Measurements from ENCODE around the gene CAV1.

The CAV1 gene

DNA sequence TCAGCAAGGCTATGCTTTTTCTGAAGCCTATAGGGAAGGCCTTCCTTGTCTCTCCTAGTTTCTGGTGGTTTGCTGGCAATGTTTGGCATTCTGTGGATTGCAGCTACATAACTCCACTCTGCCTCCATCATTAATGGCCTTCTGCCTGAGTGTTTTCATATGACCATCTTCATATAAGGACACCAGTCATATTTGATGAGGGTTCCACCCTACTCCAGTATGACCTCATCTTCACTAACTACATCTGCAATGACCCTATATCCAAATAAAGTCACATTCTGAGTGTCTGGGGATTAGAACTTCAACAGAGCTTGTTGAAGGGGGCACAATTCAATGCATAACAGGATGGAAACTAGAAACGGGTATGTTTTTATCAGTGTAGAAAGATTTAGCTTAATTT is 22.1 kb downstream of the CAV1 start:
- DNase-seq (ENCODE audit: extremely low spot score) = no peak
- ChIA-PET CTCF (interaction anchor here (1.3 kb wide), 1 partner anchor 20 kb away, joined by 6 read pairs; no protein-coding TSS in a partner anchor), POLR2A (interaction anchor here (0.9 to 1.3 kb wide), 2 partner anchors 19 to 21 kb away, joined by 3 to 5 read pairs; no protein-coding TSS in a partner anchor)
- TF ChIP-seq ELF4 (IDR thresholded peaks at IDR 0.05) (no peak), ZNF384 (IDR thresholded peaks at IDR 0.05) (no peak), SP1 (IDR thresholded peaks at IDR 0.05) (no peak), ARNT (IDR thresholded peaks at IDR 0.05) (no peak)

DNA sequence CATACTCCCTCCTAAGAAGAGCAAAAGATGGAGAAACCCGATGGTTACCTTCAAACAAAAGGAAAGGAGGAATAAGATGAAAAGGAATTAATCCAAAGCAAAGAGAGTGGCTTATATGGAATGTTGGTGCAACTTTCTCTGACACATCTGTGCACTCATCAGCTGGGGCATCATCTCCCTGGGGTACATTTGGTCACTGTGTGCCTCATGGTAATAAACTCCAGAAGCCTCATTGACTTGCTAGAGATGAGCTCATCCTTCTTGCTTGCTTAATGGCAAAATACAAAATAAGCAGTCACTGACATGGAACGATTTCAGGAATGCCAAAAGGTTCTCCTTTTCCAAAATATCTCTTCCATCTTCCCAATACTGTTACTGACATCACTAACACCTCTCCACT is 22.5 kb downstream of the CAV1 start:
- no peak for DNase-seq (ENCODE audit: extremely low spot score)
- ChIA-PET CTCF (interaction anchor here (0.6 to 1.3 kb wide), 2 partner anchors 21 to 337 kb away, joined by 5 to 6 read pairs; no protein-coding TSS in a partner anchor), POLR2A (interaction anchor here (0.9 to 1.3 kb wide), 2 partner anchors 18 to 22 kb away, joined by 3 to 5 read pairs; no protein-coding TSS in a partner anchor)
- TF ChIP-seq ZNF384 (IDR thresholded peaks at IDR 0.05) (no peak), BHLHE40 (IDR thresholded peaks at IDR 0.05; ENCODE audit: borderline replicate concordance) (no peak), NFRKB (IDR thresholded peaks at IDR 0.05) (no peak), LEF1 (IDR thresholded peaks at IDR 0.05; ENCODE audit: borderline replicate concordance) (no peak), CTBP1 (IDR thresholded peaks at IDR 0.05; ENCODE audit: borderline replicate concordance) (no peak), ARNT (IDR thresholded peaks at IDR 0.05) (no peak)
- TF ChIP-seq, protein P1, sequence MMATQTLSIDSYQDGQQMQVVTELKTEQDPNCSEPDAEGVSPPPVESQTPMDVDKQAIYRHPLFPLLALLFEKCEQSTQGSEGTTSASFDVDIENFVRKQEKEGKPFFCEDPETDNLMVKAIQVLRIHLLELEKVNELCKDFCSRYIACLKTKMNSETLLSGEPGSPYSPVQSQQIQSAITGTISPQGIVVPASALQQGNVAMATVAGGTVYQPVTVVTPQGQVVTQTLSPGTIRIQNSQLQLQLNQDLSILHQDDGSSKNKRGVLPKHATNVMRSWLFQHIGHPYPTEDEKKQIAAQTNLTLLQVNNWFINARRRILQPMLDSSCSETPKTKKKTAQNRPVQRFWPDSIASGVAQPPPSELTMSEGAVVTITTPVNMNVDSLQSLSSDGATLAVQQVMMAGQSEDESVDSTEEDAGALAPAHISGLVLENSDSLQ (IDR thresholded peaks at IDR 0.05) = no peak

DNA sequence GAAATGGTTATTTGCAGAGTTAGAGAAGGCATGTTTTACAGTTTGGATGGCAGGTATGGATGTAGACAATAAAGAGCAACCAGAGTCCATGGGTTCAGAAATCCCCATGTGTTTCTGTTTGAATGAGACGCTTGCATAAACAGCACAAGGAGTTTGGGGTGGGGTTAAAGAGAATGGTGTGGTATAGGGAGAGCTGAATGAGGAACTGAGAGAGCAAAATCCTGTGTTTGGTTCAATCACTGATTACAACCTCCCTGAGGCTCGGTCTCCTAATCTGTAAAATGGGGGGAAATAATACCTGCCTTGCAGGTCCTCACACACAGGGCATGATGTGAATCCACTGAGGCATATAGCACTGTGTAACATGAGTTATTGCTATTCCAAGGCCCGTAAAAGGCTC is 23.7 kb downstream of the CAV1 start:
- TF ChIP-seq CTBP1 (IDR thresholded peaks at IDR 0.05; ENCODE audit: borderline replicate concordance) = no peak
- POLR2A ChIA-PET = no interaction called here
- DNase-seq (ENCODE audit: extremely low spot score) = no peak
- CTCF ChIA-PET = no interaction called here

GRCh38 chr7:116549370-116549769 is 24.5 kb downstream of the CAV1 start:
- ChIA-PET POLR2A (no interaction called here), CTCF (no interaction called here)
- no peak for DNase-seq (ENCODE audit: extremely low spot score)
- TF ChIP-seq ARNT (IDR thresholded peaks at IDR 0.05) (no peak), HDGF (IDR thresholded peaks at IDR 0.05; ENCODE audit: borderline replicate concordance) (no peak), ZNF384 (IDR thresholded peaks at IDR 0.05) (no peak), TARDBP (IDR thresholded peaks at IDR 0.05) (no peak), FOXK2 (IDR thresholded peaks at IDR 0.05) (no peak), BHLHE40 (IDR thresholded peaks at IDR 0.05; ENCODE audit: borderline replicate concordance) (no peak), L3MBTL2 (conservative IDR thresholded peaks at IDR 0.05) (no peak), ELF4 (IDR thresholded peaks at IDR 0.05) (no peak), CTBP1 (IDR thresholded peaks at IDR 0.05; ENCODE audit: borderline replicate concordance) (no peak), NFRKB (IDR thresholded peaks at IDR 0.05) (no peak), SUZ12 (IDR thresholded peaks at IDR 0.05) (no peak), FOXM1 (IDR thresholded peaks at IDR 0.05; ENCODE audit: borderline replicate concordance) (no peak), LEF1 (IDR thresholded peaks at IDR 0.05; ENCODE audit: borderline replicate concordance) (no peak), SP1 (IDR thresholded peaks at IDR 0.05) (no peak), FOXA1 (IDR thresholded peaks at IDR 0.05) (no peak)
- TF ChIP-seq, protein P1 (IDR thresholded peaks at IDR 0.05) = no peak

GRCh38 chr7:116551692-116552091 is 26.9 kb downstream of the CAV1 start:
- CTCF ChIA-PET = interaction anchor here (1.3 kb wide), 1 partner anchor 9 kb away, joined by 4 read pairs; no protein-coding TSS in a partner anchor
- TF ChIP-seq LEF1 (IDR thresholded peaks at IDR 0.05; ENCODE audit: borderline replicate concordance) = no peak
- TF ChIP-seq BHLHE40 (IDR thresholded peaks at IDR 0.05; ENCODE audit: borderline replicate concordance) = no peak
- TF ChIP-seq, protein P1 (IDR thresholded peaks at IDR 0.05) = no peak
- TF ChIP-seq ARNT (IDR thresholded peaks at IDR 0.05) = no peak
- no peak for TF ChIP-seq TARDBP (IDR thresholded peaks at IDR 0.05)
- TF ChIP-seq SP1 (IDR thresholded peaks at IDR 0.05) = no peak
- no peak for TF ChIP-seq SUZ12 (IDR thresholded peaks at IDR 0.05)
- TF ChIP-seq NFRKB (IDR thresholded peaks at IDR 0.05) = no peak
- no peak for TF ChIP-seq FOXK2 (IDR thresholded peaks at IDR 0.05)
- DNase-seq (ENCODE audit: extremely low spot score) = no peak
- POLR2A ChIA-PET = no interaction called here

- CTCF ChIA-PET = no interaction called here
These were observed 27.8 kb downstream of the CAV1 start for GRCh38 chr7:116552602-116553001.

More at GRCh38 chr7:116552602-116553001, 27.8 kb downstream of the CAV1 start:
- no peak for TF ChIP-seq HDGF (IDR thresholded peaks at IDR 0.05; ENCODE audit: borderline replicate concordance)
- no peak for TF ChIP-seq FOXM1 (IDR thresholded peaks at IDR 0.05; ENCODE audit: borderline replicate concordance)
- TF ChIP-seq, protein P1 (IDR thresholded peaks at IDR 0.05) = no peak
- TF ChIP-seq FOXK2 (IDR thresholded peaks at IDR 0.05) = no peak
- TF ChIP-seq FOXA1 (IDR thresholded peaks at IDR 0.05) = no peak
- no peak for TF ChIP-seq TARDBP (IDR thresholded peaks at IDR 0.05)
- no peak for TF ChIP-seq NFRKB (IDR thresholded peaks at IDR 0.05)
- TF ChIP-seq L3MBTL2 (conservative IDR thresholded peaks at IDR 0.05) = no peak
- TF ChIP-seq SUZ12 (IDR thresholded peaks at IDR 0.05) = no peak
- TF ChIP-seq LEF1 (IDR thresholded peaks at IDR 0.05; ENCODE audit: borderline replicate concordance) = no peak
- POLR2A ChIA-PET = no interaction called here
- no peak for DNase-seq (ENCODE audit: extremely low spot score)

Measured in HEK293T (cell line).